HepG2 (cell line): Measurements from ENCODE around the gene PROM2. TPM values are rescaled to one million over a fixed set of nuclear protein-coding genes. Genes with fewer than 3 reads are reported as not detected.

Experiments used
- FOXO1 ChIP-seq: sonication (generic); formaldehyde crosslinking; IDR thresholded peaks from 2 replicates; pipeline ENCODE4 v1.4.0; 2020; ENCODE audit warnings: missing genetic modification reagents
- GABPB1 ChIP-seq: IDR thresholded peaks from 2 replicates; pipeline ENCODE4 v1.6.1; 2016; ENCODE audit warnings: mild to moderate bottlenecking, missing genetic modification reagents, moderate library complexity, missing compliant biosample characterization
- KAT8 ChIP-seq: IDR thresholded peaks from 2 replicates; pipeline ENCODE4 v1.6.1; 2016; ENCODE audit warnings: missing genetic modification reagents, missing compliant biosample characterization
- KDM4B ChIP-seq: sonication (generic); formaldehyde crosslinking; IDR thresholded peaks from 2 replicates; pipeline ENCODE4 v1.4.0; 2020; ENCODE audit warnings: missing genetic modification reagents
- MBNL3 ChIP-seq: fragments of 250-450 bp; sonication (Bioruptor Pico); conservative IDR thresholded peaks from 2 replicates; pipeline ENCODE4 v1.8.0; 2022; ENCODE audit warnings: mild to moderate bottlenecking, inconsistent platforms
- NR2F2 ChIP-seq: IDR thresholded peaks from 2 replicates; pipeline ENCODE4 v1.6.1; 2012; ENCODE audit warnings: low read depth, inconsistent platforms, borderline replicate concordance
- POLR2AphosphoS2 ChIP-seq: IDR thresholded peaks from 2 replicates; pipeline ENCODE4 v1.6.1; 2011; ENCODE audit warnings: low read depth, low read length, improper control_type of control experiment
- PPARG ChIP-seq: conservative IDR thresholded peaks from 2 replicates; pipeline ENCODE4 v1.6.1; 2016; ENCODE audit warnings: missing biosample characterization, missing genetic modification reagents
- RBAK ChIP-seq: sonication (generic); formaldehyde crosslinking; IDR thresholded peaks from 2 replicates; pipeline ENCODE4 v1.5.1; 2020; ENCODE audit warnings: mild to moderate bottlenecking, missing genetic modification reagents
- RXRB ChIP-seq: IDR thresholded peaks from 2 replicates; pipeline ENCODE4 v1.6.1; 2016; ENCODE audit warnings: borderline replicate concordance, missing genetic modification reagents, missing compliant biosample characterization
- SETDB1 ChIP-seq: sonication (generic); formaldehyde crosslinking; IDR thresholded peaks from 2 replicates; pipeline ENCODE4 v1.5.1; 2020; ENCODE audit warnings: missing genetic modification reagents, mild to moderate bottlenecking, borderline replicate concordance
- STAT5B ChIP-seq: sonication (generic); formaldehyde crosslinking; IDR thresholded peaks from 2 replicates; pipeline ENCODE4 v1.4.0; 2020; ENCODE audit warnings: missing genetic modification reagents
- TAF1 ChIP-seq: sonication (generic); formaldehyde crosslinking; IDR thresholded peaks from 2 replicates; pipeline ENCODE4 v1.4.0; 2020; ENCODE audit warnings: missing genetic modification reagents
- THRA ChIP-seq: sonication (generic); formaldehyde crosslinking; IDR thresholded peaks from 2 replicates; pipeline ENCODE4 v1.4.0; 2020; ENCODE audit warnings: missing genetic modification reagents, borderline replicate concordance
- YEATS4 ChIP-seq: sonication (generic); formaldehyde crosslinking; IDR thresholded peaks from 2 replicates; pipeline ENCODE4 v1.4.0; 2020; ENCODE audit warnings: missing genetic modification reagents, borderline replicate concordance
- ZFP36L2 ChIP-seq: sonication (generic); formaldehyde crosslinking; IDR thresholded peaks from 2 replicates; pipeline ENCODE4 v1.4.0; 2020; ENCODE audit warnings: missing genetic modification reagents
- ZFP82 ChIP-seq: sonication (generic); formaldehyde crosslinking; IDR thresholded peaks from 2 replicates; pipeline ENCODE4 v1.5.1; 2020; ENCODE audit warnings: mild to moderate bottlenecking, missing genetic modification reagents, borderline replicate concordance
- ZMAT3 ChIP-seq: sonication (generic); formaldehyde crosslinking; conservative IDR thresholded peaks from 2 replicates; pipeline ENCODE4 v1.7.0; 2021; ENCODE audit warnings: missing genetic modification reagents
- ZNF12 ChIP-seq: sonication (generic); formaldehyde crosslinking; IDR thresholded peaks from 2 replicates; pipeline ENCODE4 v1.5.0; 2020; ENCODE audit warnings: missing genetic modification reagents
- ZNF24 ChIP-seq: fragments of 450-650 bp; IDR thresholded peaks from 2 replicates; pipeline ENCODE4 v1.6.1; 2017; ENCODE audit warnings: antibody characterized with exemption, mild to moderate bottlenecking
- ZNF253 ChIP-seq: sonication (generic); formaldehyde crosslinking; IDR thresholded peaks from 2 replicates; pipeline ENCODE4 v1.8.0; 2022; ENCODE audit warnings: mild to moderate bottlenecking, missing genetic modification reagents, borderline replicate concordance
- polyA plus RNA-seq, 8 experiments: library from polyadenylated mRNA; depleted of rRNA in 3 of 8; stranded (reverse) in 7 of 8; unstranded in 1 of 8; fragments of >200 nt; fragmentation: Illumina TruSeq in 4 of 8; extraction: Trizol in 4 of 8; gene quantifications; 2 replicates each; pipeline versions ENCODE4 v1.2.1 to v1.2.3, GENCODE V29; 2011 to 2016; ENCODE audit warnings: low read depth in 4 of 8, missing spikeins in 1 of 8, mixed read lengths in 1 of 8; ENCODE audit not compliant: insufficient read depth in 1 of 8
- total RNA-seq, 5 experiments: library from RNA; depleted of rRNA; stranded (reverse); fragments of >200 nt; fragmentation: Illumina TruSeq; extraction: Trizol; gene quantifications; 2 replicates each; pipeline ENCODE4 v1.2.3, GENCODE V29; 2016; ENCODE audit warnings: low read depth in 1 of 5
- TF ChIP-seq, protein P1 (sequence below): sonication (generic); formaldehyde crosslinking; IDR thresholded peaks from 2 replicates; pipeline ENCODE4 v1.8.0; 2022; ENCODE audit warnings: missing genetic modification reagents, mild to moderate bottlenecking, inconsistent platforms, borderline replicate concordance
- TF ChIP-seq, protein P2 (sequence below): sonication (generic); formaldehyde crosslinking; IDR thresholded peaks from 2 replicates; pipeline ENCODE4 v1.9.0; 2022; ENCODE audit warnings: low read depth, missing genetic modification reagents
- TF ChIP-seq, protein P3 (sequence below): sonication (generic); formaldehyde crosslinking; IDR thresholded peaks from 2 replicates; pipeline ENCODE4 v1.8.0; 2023; ENCODE audit warnings: mild to moderate bottlenecking, missing genetic modification reagents
- TF ChIP-seq, protein P4 (sequence below): sonication (generic); formaldehyde crosslinking; IDR thresholded peaks from 2 replicates; pipeline ENCODE4 v1.5.0; 2020; ENCODE audit warnings: mild to moderate bottlenecking, missing genetic modification reagents, moderate library complexity

The PROM2 gene
- total and polyA plus RNA-seq, 2 of the 13 experiments (the other 11 are each of a cell fraction or from before 2014, with no cell fraction given) = not detected

DNA sequence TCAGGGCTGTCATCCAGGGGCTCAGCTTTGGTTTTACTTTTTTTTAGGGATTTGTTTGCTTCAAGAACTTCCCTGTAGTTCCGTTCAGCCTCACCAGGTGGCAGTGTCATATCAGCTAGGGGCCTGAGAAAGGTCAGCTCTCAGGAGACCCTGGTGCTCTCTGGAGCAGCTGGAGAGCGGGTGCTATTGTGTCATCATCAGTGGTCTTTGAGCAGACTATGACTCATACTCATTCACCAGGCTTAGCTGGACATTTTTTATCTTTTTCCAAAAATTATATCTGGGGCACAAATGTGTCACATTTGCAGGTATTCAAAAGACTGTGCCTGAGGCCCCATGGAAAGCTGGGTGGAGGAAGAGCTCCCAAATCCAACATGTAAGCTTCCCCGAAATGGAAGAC lies 42.5 kb upstream of the PROM2 start (continued):
- TF ChIP-seq MBNL3 (CRISPR knock-in tag) (no peak), KAT8 (CRISPR knock-in tag) (peak; percentile 32; the same call in 1 of the 2 replicates), RXRB (CRISPR knock-in tag) (peak; percentile 37; the same call in 1 of the 2 replicates), PPARG (CRISPR knock-in tag) (no peak), ZFP82 (CRISPR knock-in tag) (no peak), THRA (0 out of 2 replicates have a peak, but pooled peaks have one; percentile 45), ZMAT3 (CRISPR knock-in tag) (no peak), ZNF12 (CRISPR knock-in tag) (peak; percentile 72; the same call in 1 of the 2 replicates), GABPB1 (peak; percentile 15; the same call in 1 of the 2 replicates), FOXO1 (CRISPR knock-in tag) (no peak), STAT5B (CRISPR knock-in tag) (no peak), ZNF253 (CRISPR knock-in tag) (no peak), NR2F2 (peak; percentile 75), YEATS4 (CRISPR knock-in tag) (no peak), KDM4B (CRISPR knock-in tag) (0 out of 2 replicates have a peak, but pooled peaks have one; percentile 51), TAF1 (CRISPR knock-in tag) (no peak), RBAK (CRISPR knock-in tag) (no peak), ZFP36L2 (CRISPR knock-in tag) (no peak), ZNF24 (0 out of 2 replicates have a peak, but pooled peaks have one; percentile 40), POLR2AphosphoS2 (no peak), SETDB1 (CRISPR knock-in tag) (no peak)
- TF ChIP-seq, protein P1, sequence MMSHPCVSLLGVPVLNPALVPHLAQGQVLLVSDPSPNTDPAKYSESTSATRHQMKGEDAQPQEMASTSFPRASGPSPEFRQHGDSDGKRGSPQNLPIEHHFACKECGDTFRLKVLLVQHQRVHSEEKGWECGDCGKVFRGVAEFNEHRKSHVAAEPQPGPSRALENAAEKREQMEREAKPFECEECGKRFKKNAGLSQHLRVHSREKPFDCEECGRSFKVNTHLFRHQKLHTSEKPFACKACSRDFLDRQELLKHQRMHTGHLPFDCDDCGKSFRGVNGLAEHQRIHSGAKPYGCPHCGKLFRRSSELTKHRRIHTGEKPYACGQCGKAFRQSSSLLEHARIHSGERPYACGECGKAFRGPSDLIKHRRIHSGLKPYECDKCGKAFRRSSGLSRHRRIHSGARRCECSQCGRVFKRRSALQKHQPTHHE (CRISPR knock-in tag) = no peak
- TF ChIP-seq, protein P2, sequence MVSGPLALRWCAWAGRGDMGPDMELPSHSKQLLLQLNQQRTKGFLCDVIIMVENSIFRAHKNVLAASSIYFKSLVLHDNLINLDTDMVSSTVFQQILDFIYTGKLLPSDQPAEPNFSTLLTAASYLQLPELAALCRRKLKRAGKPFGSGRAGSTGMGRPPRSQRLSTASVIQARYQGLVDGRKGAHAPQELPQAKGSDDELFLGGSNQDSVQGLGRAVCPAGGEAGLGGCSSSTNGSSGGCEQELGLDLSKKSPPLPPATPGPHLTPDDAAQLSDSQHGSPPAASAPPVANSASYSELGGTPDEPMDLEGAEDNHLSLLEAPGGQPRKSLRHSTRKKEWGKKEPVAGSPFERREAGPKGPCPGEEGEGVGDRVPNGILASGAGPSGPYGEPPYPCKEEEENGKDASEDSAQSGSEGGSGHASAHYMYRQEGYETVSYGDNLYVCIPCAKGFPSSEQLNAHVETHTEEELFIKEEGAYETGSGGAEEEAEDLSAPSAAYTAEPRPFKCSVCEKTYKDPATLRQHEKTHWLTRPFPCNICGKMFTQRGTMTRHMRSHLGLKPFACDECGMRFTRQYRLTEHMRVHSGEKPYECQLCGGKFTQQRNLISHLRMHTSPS (CRISPR knock-in tag) = no peak
- TF ChIP-seq, protein P3, sequence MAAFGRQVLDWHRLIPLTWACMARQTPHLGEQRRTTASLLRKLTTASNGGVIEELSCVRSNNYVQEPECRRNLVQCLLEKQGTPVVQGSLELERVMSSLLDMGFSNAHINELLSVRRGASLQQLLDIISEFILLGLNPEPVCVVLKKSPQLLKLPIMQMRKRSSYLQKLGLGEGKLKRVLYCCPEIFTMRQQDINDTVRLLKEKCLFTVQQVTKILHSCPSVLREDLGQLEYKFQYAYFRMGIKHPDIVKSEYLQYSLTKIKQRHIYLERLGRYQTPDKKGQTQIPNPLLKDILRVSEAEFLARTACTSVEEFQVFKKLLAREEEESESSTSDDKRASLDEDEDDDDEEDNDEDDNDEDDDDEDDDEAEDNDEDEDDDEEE (CRISPR knock-in tag) = no peak
- TF ChIP-seq, protein P4, sequence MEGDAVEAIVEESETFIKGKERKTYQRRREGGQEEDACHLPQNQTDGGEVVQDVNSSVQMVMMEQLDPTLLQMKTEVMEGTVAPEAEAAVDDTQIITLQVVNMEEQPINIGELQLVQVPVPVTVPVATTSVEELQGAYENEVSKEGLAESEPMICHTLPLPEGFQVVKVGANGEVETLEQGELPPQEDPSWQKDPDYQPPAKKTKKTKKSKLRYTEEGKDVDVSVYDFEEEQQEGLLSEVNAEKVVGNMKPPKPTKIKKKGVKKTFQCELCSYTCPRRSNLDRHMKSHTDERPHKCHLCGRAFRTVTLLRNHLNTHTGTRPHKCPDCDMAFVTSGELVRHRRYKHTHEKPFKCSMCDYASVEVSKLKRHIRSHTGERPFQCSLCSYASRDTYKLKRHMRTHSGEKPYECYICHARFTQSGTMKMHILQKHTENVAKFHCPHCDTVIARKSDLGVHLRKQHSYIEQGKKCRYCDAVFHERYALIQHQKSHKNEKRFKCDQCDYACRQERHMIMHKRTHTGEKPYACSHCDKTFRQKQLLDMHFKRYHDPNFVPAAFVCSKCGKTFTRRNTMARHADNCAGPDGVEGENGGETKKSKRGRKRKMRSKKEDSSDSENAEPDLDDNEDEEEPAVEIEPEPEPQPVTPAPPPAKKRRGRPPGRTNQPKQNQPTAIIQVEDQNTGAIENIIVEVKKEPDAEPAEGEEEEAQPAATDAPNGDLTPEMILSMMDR = peak; percentile 92
